ENCODE measurements around the gene NUDT11.
"Not testable (repeated sequence)": the region's sequence is repeated elsewhere in the genome, so short reads cannot be mapped to it uniquely, and the experiment has no call there.

NUDT11 gene

GRCh38 chrX:51487960-51488267, 8.5 kb downstream of the NUDT11 start:
- Mint-ChIP-seq H3K27me3 (ENCODE audit: low read depth) (no peaks in the 10 kb centered on the region), H3K36me3 (ENCODE audit: low read depth) (peaks cover 7% of the 10 kb centered on the region), H3K4me3 (no peak overlapping the region), H3K9me3 (peaks cover 4% of the 10 kb centered on the region), H3K4me1 (peaks cover under 1% of the 10 kb centered on the region), H3K27ac (no peak overlapping the region)
- TF ChIP-seq CTCF (IDR thresholded peaks at IDR 0.05; ENCODE audit: unreplicated experiment in 3 of 3) = no peak

GRCh38 chrX:51484616-51485015, 11.8 kb downstream of the NUDT11 start:
- no peak overlapping the region for H3K4me3 Mint-ChIP-seq
- H3K9me3 Mint-ChIP-seq = peaks cover 14% of the 10 kb centered on the region
- no peaks in the 10 kb centered on the region for H3K27me3 Mint-ChIP-seq (ENCODE audit: low read depth)
- H3K36me3 Mint-ChIP-seq (ENCODE audit: low read depth) = peaks cover 4% of the 10 kb centered on the region
- no peak for TF ChIP-seq CTCF (IDR thresholded peaks at IDR 0.05; ENCODE audit: unreplicated experiment in 3 of 3)
- no peaks in the 10 kb centered on the region for H3K4me1 Mint-ChIP-seq
- H3K27ac Mint-ChIP-seq = no peak overlapping the region

GRCh38 chrX:51482411-51482810, 14.0 kb downstream of the NUDT11 start:
- not testable (repeated sequence) for H3K4me3 Mint-ChIP-seq; H3K27me3 Mint-ChIP-seq (ENCODE audit: low read depth); H3K4me1 Mint-ChIP-seq; H3K27ac Mint-ChIP-seq; H3K36me3 Mint-ChIP-seq (ENCODE audit: low read depth)
- peaks cover 16% of the 10 kb centered on the region for H3K9me3 Mint-ChIP-seq

- H3K4me1 Mint-ChIP-seq = no peaks in the 10 kb centered on the region
- H3K4me3 Mint-ChIP-seq = no peak overlapping the region
- no peak overlapping the region for H3K27ac Mint-ChIP-seq
- H3K36me3 Mint-ChIP-seq (ENCODE audit: low read depth) = peaks cover 4% of the 10 kb centered on the region
- no peak for TF ChIP-seq CTCF (IDR thresholded peaks at IDR 0.05; ENCODE audit: unreplicated experiment in 3 of 3)
- no peaks in the 10 kb centered on the region for H3K27me3 Mint-ChIP-seq (ENCODE audit: low read depth)
- H3K9me3 Mint-ChIP-seq = peaks cover 21% of the 10 kb centered on the region
Measured at GRCh38 chrX:51476930-51477329, 19.5 kb downstream of the NUDT11 start.

- Mint-ChIP-seq H3K27ac (no peak overlapping the region), H3K36me3 (ENCODE audit: low read depth) (no peaks in the 10 kb centered on the region), H3K4me3 (no peak overlapping the region), H3K9me3 (no peaks in the 10 kb centered on the region), H3K27me3 (ENCODE audit: low read depth) (no peaks in the 10 kb centered on the region), H3K4me1 (no peaks in the 10 kb centered on the region)
- TF ChIP-seq CTCF (IDR thresholded peaks at IDR 0.05; ENCODE audit: unreplicated experiment in 3 of 3) = no peak
Measured at GRCh38 chrX:51463322-51463721, 33.1 kb downstream of the NUDT11 start.

- no peak overlapping the region for H3K27ac Mint-ChIP-seq
- H3K4me3 Mint-ChIP-seq = no peak overlapping the region
- peaks cover 3% of the 10 kb centered on the region for H3K27me3 Mint-ChIP-seq (ENCODE audit: low read depth)
- no peaks in the 10 kb centered on the region for H3K9me3 Mint-ChIP-seq
- no peaks in the 10 kb centered on the region for H3K36me3 Mint-ChIP-seq (ENCODE audit: low read depth)
- H3K4me1 Mint-ChIP-seq = no peaks in the 10 kb centered on the region
- peak; percentile 88 to 91 (median 90) for TF ChIP-seq CTCF (IDR thresholded peaks at IDR 0.05; ENCODE audit: unreplicated experiment in 3 of 3)
Measured at GRCh38 chrX:51461053-51462044, 35.0 kb downstream of the NUDT11 start.

Measured in nephron (organoid).